Fibroblast of skin of left quadriceps (primary cell): ENCODE data around the gene LRRC26.

Experiments
- DNase-seq, 2 experiments: peaks; one replicate each; pipeline ENCODE4 v3.0.0-alpha.2; 2013; ENCODE audit warnings: low read depth in 2 of 2

LRRC26 gene

DNA sequence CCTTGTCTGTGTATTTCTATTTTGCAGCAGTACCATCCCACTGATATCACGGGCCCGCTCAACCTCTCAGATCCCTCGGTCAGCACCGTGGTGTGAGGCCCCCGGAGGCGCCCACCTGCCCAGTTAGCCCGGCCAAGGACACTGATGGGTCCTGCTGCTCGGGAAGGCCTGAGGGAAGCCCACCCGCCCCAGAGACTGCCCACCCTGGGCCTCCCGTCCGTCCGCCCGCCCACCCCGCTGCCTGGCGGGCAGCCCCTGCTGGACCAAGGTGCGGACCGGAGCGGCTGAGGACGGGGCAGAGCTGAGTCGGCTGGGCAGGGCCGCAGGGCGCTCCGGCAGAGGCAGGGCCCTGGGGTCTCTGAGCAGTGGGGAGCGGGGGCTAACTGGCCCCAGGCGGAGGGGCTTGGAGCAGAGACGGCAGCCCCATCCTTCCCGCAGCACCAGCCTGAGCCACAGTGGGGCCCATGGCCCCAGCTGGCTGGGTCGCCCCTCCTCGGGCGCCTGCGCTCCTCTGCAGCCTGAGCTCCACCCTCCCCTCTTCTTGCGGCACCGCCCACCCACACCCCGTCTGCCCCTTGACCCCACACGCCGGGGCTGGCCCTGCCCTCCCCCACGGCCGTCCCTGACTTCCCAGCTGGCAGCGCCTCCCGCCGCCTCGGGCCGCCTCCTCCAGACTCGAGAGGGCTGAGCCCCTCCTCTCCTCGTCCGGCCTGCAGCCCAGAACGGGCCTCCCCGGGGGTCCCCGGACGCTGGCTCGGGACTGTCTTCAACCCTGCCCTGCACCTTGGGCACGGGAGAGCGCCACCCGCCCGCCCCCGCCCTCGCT is 1.9 kb downstream of the LRRC26 start:
- no peak for DNase-seq

DNA sequence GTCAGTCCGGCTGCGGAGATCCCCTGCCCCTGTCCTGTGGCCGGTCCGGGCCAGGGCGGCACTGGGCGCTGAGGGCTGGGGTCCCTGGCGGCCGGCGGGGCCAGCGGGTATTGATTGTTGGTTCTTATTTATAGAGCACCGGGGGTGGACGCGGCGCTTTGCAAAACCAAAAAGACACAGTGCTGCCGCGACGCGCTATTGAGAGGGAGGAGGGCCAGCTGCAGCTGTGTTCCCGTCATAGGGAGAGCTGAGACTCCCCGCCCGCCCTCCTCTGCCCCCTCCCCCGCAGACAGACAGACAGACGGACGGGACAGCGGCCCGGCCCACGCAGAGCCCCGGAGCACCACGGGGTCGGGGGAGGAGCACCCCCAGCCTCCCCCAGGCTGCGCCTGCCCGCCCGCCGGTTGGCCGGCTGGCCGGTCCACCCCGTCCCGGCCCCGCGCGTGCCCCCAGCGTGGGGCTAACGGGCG is 2.5 kb downstream of the LRRC26 start:
- no peak for DNase-seq

GRCh38 chr9:137166380-137167229 is 3.2 kb downstream of the LRRC26 start:
- DNase-seq = no peak

GRCh38 chr9:137165250-137165836 is 4.5 kb downstream of the LRRC26 start:
- no peak for DNase-seq

DNA sequence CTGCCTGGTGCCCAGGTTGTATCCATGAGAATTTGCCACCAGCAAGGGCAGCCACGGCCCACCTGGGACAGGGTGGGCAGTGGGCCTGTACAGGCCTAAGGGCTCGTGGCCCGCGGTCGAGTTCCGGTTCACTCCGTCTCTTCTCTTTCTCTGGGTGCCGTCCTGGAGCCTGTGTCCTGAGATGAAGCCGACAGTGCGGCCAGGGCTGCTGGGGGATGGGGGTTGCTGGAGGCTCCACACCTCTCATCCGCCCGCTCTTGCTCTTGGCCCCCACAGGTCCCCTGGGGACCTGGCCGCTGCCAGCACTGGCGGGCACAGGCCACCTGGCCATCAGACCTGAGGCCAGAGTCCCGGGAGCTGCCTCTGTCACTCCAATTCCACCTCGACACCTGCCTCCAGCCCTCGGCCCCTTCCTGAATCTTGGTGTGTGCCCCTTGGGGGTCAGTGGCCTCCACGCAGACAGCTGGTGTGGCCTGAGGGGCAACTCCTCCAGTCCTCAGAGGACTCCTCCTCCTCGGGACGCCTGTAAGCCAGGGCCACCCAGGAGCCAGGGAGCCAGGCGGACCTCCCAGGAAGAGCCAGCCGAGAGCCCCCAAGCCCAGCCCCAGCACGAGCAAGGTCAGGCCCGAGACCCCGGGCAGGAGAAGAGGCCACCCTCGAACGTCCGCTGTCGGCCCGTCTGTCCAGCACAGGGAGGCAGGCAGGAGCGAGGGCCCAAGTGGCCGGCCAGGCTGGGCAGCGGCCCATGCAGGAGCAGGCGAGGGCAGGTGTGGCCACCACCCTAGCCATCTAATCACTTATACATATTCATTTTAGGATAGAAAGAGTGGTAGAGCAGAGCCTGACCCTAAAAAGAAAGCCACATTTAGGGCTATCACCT is 5.2 kb downstream of the LRRC26 start:
- no peak for DNase-seq

- no peak for DNase-seq
Observed at GRCh38 chr9:137163805-137164204, 6.0 kb downstream of the LRRC26 start.

- no peak for DNase-seq
Observed at GRCh38 chr9:137163365-137163715, 6.5 kb downstream of the LRRC26 start.

- DNase-seq = no peak
Observed at GRCh38 chr9:137162505-137163364, 7.1 kb downstream of the LRRC26 start.

GRCh38 chr9:137161558-137162486 is 8.0 kb downstream of the LRRC26 start:
- no peak for DNase-seq

DNA sequence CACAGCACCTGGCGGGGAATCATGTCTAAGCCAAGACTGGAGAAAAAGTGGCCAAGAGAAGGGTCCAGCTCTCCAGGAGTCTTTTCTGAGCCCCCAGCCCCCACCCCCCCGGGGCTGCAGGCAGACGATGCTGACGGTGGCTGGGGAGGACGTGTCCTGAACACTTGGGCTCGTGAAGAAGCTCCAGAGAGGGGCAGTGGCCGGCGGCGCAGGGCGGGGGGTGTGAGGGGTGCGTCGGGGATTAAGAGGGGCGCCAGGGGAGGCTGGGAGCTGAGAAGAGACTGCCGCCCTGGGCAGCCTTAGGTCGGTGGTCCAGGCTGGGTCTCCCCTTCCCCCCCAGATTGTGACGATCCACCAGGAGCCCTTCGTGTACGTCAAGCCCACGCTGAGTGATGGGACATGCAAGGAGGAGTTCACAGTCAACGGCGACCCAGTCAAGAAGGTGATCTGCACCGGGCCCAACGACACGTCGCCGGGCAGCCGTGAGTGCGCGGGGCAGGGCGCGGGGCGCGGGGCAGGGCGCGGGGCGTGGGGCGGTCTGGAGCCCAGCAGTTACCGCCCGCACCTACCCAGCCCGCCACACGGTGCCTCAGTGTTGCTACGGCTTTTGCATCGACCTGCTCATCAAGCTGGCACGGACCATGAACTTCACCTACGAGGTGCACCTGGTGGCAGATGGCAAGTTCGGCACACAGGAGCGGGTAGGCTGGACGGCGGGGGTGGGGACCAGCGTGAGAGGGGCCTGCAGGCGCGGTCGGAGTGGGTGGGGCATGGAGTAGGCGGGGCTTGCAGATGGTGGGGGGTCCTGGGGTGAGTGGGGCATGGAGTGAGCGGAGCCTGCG is 8.9 kb downstream of the LRRC26 start:
- DNase-seq = no peak

DNA sequence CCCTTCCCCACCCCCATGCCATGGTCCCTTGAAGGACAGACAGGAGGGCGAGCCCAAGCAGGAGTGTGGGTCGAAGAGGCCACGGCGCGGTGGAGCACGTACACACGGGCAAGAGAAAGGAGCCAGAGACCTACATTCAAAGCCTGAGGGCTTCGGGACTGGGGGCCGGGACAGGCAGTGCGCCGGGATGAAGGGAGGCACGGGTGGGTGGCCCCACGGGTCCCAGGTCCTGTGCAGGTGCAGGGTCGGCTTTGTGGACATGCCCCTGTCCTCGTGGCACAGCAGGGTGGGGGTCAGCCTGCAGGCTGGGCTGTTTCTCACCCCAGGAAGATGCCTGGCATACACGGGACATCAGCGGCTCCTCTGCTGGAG is 9.8 kb downstream of the LRRC26 start:
- DNase-seq = no peak

GRCh38 chr9:137159105-137160053 is 10.5 kb downstream of the LRRC26 start:
- no peak for DNase-seq

DNA sequence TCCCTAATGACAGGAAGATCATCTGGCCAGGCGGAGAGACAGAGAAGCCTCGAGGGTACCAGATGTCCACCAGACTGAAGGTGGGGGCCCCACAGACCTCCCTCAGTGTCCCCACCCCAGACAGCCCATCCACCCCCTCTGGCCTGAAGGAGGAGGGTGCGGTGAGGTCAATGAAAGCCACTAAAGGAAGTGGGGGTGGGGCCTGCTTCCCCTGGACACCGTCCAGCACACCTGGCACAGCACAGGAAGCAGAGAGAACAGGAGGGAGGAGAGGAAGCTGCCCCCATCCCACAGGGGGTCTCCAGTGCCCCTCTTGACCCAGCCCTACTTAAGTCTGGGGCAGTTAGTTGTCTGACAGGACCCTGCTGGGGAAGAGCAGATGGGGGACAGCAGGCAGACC is 11.2 kb downstream of the LRRC26 start:
- no peak for DNase-seq

DNA sequence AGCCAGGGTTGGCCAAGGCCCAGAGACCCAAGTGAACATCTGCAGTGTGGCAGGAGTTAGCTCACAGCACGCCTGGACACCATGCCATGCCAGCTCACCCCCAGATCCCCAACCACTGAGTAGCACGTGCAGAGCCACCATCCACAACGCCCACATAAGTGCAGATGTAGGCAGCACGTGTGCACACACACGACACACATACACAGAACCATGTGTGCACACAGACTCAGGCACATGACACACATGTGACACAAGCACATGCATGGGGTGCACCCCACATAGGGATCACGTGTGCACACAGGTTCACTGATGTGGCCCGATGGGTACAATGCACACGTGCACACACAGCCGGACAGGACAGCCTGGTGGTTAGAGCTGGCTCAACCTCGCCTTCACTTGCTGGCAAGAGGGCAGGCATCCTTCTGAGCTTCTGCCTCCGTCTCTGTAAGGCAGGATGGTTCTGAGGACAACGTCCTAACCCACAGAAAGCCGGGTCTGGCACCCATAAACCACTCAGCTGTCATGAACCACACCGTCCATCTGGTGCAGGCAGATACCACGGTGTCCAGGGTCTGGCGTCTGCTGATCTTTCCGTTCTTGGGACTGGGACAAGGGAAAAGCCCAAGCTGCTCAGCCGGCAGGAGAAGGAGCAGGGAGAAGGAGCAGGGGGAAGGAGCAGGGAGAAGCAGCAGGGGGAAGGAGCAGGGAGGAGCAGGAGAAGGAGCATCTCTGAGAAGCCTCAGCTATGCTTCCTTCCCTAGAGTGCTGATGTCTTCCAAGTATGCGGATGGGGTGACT is 12.0 kb downstream of the LRRC26 start:
- DNase-seq = no peak

- DNase-seq = peak in 1 of 2 experiments; percentile 6
Observed at GRCh38 chr9:137156567-137157375, 13.1 kb downstream of the LRRC26 start.
